Stimulated activated CD8-positive, alpha-beta memory T cell treated with anti-CD3 and anti-CD28 coated beads, Interleukin-12 subunit alpha, Interleukin-12 subunit beta, amount 100 ng/mL, for 4 hours (primary cell): ENCODE results near the gene VRK1.
"Not testable (repeated sequence)": the region's sequence is repeated elsewhere in the genome, so short reads cannot be mapped to it uniquely, and the experiment has no call there.

ENCODE experiments used
- DNase-seq: peaks from one replicate; pipeline ENCODE4 v3.0.0-alpha.2; 2020; ENCODE audit warnings: low read depth

Gene VRK1

GRCh38 chr14:96883974-96884373 lies 86.8 kb downstream of the VRK1 start:
- DNase-seq, result not testable (repeated sequence)

GRCh38 chr14:96888158-96888557 lies 91.0 kb downstream of the VRK1 start:
- no peak for DNase-seq

- DNase-seq, result no peak
Measured at GRCh38 chr14:96888593-96888992, 91.4 kb downstream of the VRK1 start.

GRCh38 chr14:96889091-96889490 lies 91.9 kb downstream of the VRK1 start:
- DNase-seq, result no peak

GRCh38 chr14:96893966-96894622 lies 96.9 kb downstream of the VRK1 start:
- no peak for DNase-seq

GRCh38 chr14:96894966-96895365 lies 97.8 kb downstream of the VRK1 start:
- no peak for DNase-seq

- no peak for DNase-seq
Measured at GRCh38 chr14:96895658-96896271, 98.6 kb downstream of the VRK1 start.

GRCh38 chr14:96897184-96897583 lies 100.0 kb downstream of the VRK1 start:
- DNase-seq, result no peak

- DNase-seq, result no peak
Measured at GRCh38 chr14:96901227-96901626, 104.0 kb downstream of the VRK1 start.

- no peak for DNase-seq
Measured at GRCh38 chr14:96902004-96902403, 104.8 kb downstream of the VRK1 start.

- DNase-seq, result no peak
Measured at GRCh38 chr14:96903444-96904023, 106.4 kb downstream of the VRK1 start.

- no peak for DNase-seq
Measured at GRCh38 chr14:96904201-96904600, 107.0 kb downstream of the VRK1 start.

- DNase-seq, result no peak
Measured at GRCh38 chr14:96905065-96905464, 107.9 kb downstream of the VRK1 start.

GRCh38 chr14:96905825-96906224 lies 108.6 kb downstream of the VRK1 start:
- DNase-seq, result no peak

- no peak for DNase-seq
Measured at GRCh38 chr14:96906434-96906833, 109.3 kb downstream of the VRK1 start.

- no peak for DNase-seq
Measured at GRCh38 chr14:96909841-96910364, 112.7 kb downstream of the VRK1 start.

- no peak for DNase-seq
Measured at GRCh38 chr14:96911499-96912149, 114.4 kb downstream of the VRK1 start.

GRCh38 chr14:96914571-96915128 lies 117.5 kb downstream of the VRK1 start:
- no peak for DNase-seq

- DNase-seq, result no peak
Measured at GRCh38 chr14:96915478-96915877, 118.3 kb downstream of the VRK1 start.

- no peak for DNase-seq
Measured at GRCh38 chr14:96916751-96917150, 119.6 kb downstream of the VRK1 start.

- no peak for DNase-seq
Measured at GRCh38 chr14:96917442-96917963, 120.3 kb downstream of the VRK1 start.

GRCh38 chr14:96920023-96920422 lies 122.8 kb downstream of the VRK1 start:
- DNase-seq, result no peak
